DMS 273 (cell line): ENCODE data around the gene GAS2.

Experiments
- DNase-seq: peaks from one replicate; lab custom pipeline; 2025; ENCODE audit not compliant: unreplicated experiment; lab: John Stamatoyannopoulos, UW

Gene GAS2

DNA sequence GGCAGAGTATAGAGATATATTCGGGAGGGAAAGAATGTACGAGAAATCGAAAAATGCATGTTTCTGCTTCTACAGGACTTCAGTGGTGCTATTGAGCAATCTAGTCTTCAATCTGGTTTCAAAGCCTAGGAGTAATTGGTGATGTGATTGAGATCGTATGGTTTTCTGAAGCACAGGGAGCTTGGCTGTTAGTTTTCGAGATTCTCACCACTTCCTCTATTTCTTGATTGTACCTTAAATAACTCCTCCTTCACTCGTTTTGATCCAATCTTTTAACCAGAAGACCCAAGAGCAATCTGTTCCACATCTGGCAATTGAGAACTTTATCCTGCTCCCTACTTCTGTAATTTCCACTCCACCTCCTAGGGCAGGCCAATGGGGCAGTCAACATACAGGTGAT lies 193.3 kb downstream of the GAS2 start:
- DNase-seq, result no peak

GRCh38 chr11:22860241-22860640 lies 193.8 kb downstream of the GAS2 start, which contains the start of gene CCDC179:
TSS of gene CCDC179 (minus strand) at chr11:22860474. CDS start at chr11:22860421, 53 bp downstream.
- no peak for DNase-seq
